ENCODE results near the gene PSAPL1.

DNA sequence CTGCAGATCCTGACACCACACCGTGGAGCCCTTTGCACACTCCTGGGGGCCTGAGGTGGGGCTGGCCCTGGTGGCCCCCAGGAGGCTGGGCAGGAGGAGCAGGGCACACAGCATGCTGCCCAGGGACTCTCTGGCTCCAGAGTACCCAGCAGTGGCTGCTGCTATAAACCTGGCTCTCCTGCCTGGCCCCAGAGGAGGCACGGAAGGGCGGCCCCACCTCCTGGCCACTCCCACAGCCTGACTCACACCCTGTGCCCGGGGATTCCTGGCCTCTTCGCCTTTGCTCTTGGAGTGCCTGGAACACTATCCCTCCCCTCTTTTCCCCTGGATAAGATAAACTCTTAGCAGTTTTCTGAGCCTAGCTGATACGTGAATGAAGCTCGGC lies at the start of gene PSAPL1:
- no peak for TF ChIP-seq POLR2AphosphoS5 (IDR thresholded peaks at IDR 0.05)
- TF ChIP-seq RAD21 (conservative IDR thresholded peaks at IDR 0.05), result no peak
- TF ChIP-seq EZH2 (IDR thresholded peaks at IDR 0.05; ENCODE audit: borderline replicate concordance, insufficient read depth, low read length, poor library complexity, severe bottlenecking), result no peak
- TF ChIP-seq, protein P1, sequence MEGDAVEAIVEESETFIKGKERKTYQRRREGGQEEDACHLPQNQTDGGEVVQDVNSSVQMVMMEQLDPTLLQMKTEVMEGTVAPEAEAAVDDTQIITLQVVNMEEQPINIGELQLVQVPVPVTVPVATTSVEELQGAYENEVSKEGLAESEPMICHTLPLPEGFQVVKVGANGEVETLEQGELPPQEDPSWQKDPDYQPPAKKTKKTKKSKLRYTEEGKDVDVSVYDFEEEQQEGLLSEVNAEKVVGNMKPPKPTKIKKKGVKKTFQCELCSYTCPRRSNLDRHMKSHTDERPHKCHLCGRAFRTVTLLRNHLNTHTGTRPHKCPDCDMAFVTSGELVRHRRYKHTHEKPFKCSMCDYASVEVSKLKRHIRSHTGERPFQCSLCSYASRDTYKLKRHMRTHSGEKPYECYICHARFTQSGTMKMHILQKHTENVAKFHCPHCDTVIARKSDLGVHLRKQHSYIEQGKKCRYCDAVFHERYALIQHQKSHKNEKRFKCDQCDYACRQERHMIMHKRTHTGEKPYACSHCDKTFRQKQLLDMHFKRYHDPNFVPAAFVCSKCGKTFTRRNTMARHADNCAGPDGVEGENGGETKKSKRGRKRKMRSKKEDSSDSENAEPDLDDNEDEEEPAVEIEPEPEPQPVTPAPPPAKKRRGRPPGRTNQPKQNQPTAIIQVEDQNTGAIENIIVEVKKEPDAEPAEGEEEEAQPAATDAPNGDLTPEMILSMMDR (IDR thresholded peaks at IDR 0.05; ENCODE audit: poor library complexity, severe bottlenecking), result no peak
